Measurements from ENCODE around the gene GOLGA6L2.
"Not testable (repeated sequence)": the region's sequence is repeated elsewhere in the genome, so short reads cannot be mapped to it uniquely, and the experiment has no call there.

GOLGA6L2 gene

GRCh38 chr15:23425327-23425726 is 21.7 kb downstream of the GOLGA6L2 start:
- not testable (repeated sequence) for DNase-seq (ENCODE audit: low read depth in 1 of 2, low spot score in 1 of 2)

GRCh38 chr15:23424111-23424904 is 22.7 kb downstream of the GOLGA6L2 start:
- no peak for DNase-seq (ENCODE audit: low read depth in 1 of 2, low spot score in 1 of 2)

GRCh38 chr15:23422946-23423708 is 23.9 kb downstream of the GOLGA6L2 start:
- no peak for DNase-seq (ENCODE audit: low read depth in 1 of 2, low spot score in 1 of 2)

GRCh38 chr15:23422099-23422945 is 24.7 kb downstream of the GOLGA6L2 start:
- DNase-seq (ENCODE audit: low read depth in 1 of 2, low spot score in 1 of 2) = no peak

GRCh38 chr15:23420806-23421575 is 26.1 kb downstream of the GOLGA6L2 start:
- no peak for DNase-seq (ENCODE audit: low read depth in 1 of 2, low spot score in 1 of 2)

- DNase-seq (ENCODE audit: low read depth in 1 of 2, low spot score in 1 of 2) = no peak
Observed at GRCh38 chr15:23416349-23417276, 30.4 kb downstream of the GOLGA6L2 start.

- not testable (repeated sequence) for DNase-seq (ENCODE audit: low read depth in 1 of 2, low spot score in 1 of 2)
Observed at GRCh38 chr15:23415866-23416265, 31.2 kb downstream of the GOLGA6L2 start.

- DNase-seq (ENCODE audit: low read depth in 1 of 2, low spot score in 1 of 2) = no peak
Observed at GRCh38 chr15:23415321-23415865, 31.6 kb downstream of the GOLGA6L2 start.

GRCh38 chr15:23412881-23413600 is 34.0 kb downstream of the GOLGA6L2 start:
- not testable (repeated sequence) for DNase-seq (ENCODE audit: low read depth in 1 of 2, low spot score in 1 of 2)

- no peak for DNase-seq (ENCODE audit: low read depth in 1 of 2, low spot score in 1 of 2)
Observed at GRCh38 chr15:23411841-23412240, 35.2 kb downstream of the GOLGA6L2 start.

GRCh38 chr15:23403550-23403949 is 43.5 kb downstream of the GOLGA6L2 start:
- DNase-seq (ENCODE audit: low read depth in 1 of 2, low spot score in 1 of 2) = no peak

- no peak for DNase-seq (ENCODE audit: low read depth in 1 of 2, low spot score in 1 of 2)
Observed at GRCh38 chr15:23402544-23402943, 44.5 kb downstream of the GOLGA6L2 start.

- no peak for DNase-seq (ENCODE audit: low read depth in 1 of 2, low spot score in 1 of 2)
Observed at GRCh38 chr15:23402140-23402539, 44.9 kb downstream of the GOLGA6L2 start.

- DNase-seq (ENCODE audit: low read depth in 1 of 2, low spot score in 1 of 2) = no peak
Observed at GRCh38 chr15:23401627-23402026, 45.4 kb downstream of the GOLGA6L2 start.

- not testable (repeated sequence) for DNase-seq (ENCODE audit: low read depth in 1 of 2, low spot score in 1 of 2)
Observed at GRCh38 chr15:23399207-23399606, 47.8 kb downstream of the GOLGA6L2 start.

GRCh38 chr15:23398357-23398756 is 48.7 kb downstream of the GOLGA6L2 start:
- not testable (repeated sequence) for DNase-seq (ENCODE audit: low read depth in 1 of 2, low spot score in 1 of 2)

- DNase-seq (ENCODE audit: low read depth in 1 of 2, low spot score in 1 of 2) = no peak
Observed at GRCh38 chr15:23397779-23398178, 49.3 kb downstream of the GOLGA6L2 start.

- no peak for DNase-seq (ENCODE audit: low read depth in 1 of 2, low spot score in 1 of 2)
Observed at GRCh38 chr15:23395832-23396231, 51.2 kb downstream of the GOLGA6L2 start.

Measured in stimulated activated CD4-positive, alpha-beta T cell treated with anti-CD3 and anti-CD28 coated beads, Interleukin-15, amount 100 ng/mL, for 1 hour (primary cell).